Urothelium cell line (cell line): ENCODE data around the gene CFAP46.
"Not testable (repeated sequence)": the region's sequence is repeated elsewhere in the genome, so short reads cannot be mapped to it uniquely, and the experiment has no call there.

Experiments
- DNase-seq: peaks from one replicate; pipeline ENCODE4 v3.0.0; 2011; ENCODE audit warnings: low spot score, mixed read lengths
- FAIRE-seq: peaks from 2 replicates; lab custom pipeline; 2011; peaks lifted over from hg19 to GRCh38; lab: Jason Lieb, UNC

CFAP46 gene

DNA sequence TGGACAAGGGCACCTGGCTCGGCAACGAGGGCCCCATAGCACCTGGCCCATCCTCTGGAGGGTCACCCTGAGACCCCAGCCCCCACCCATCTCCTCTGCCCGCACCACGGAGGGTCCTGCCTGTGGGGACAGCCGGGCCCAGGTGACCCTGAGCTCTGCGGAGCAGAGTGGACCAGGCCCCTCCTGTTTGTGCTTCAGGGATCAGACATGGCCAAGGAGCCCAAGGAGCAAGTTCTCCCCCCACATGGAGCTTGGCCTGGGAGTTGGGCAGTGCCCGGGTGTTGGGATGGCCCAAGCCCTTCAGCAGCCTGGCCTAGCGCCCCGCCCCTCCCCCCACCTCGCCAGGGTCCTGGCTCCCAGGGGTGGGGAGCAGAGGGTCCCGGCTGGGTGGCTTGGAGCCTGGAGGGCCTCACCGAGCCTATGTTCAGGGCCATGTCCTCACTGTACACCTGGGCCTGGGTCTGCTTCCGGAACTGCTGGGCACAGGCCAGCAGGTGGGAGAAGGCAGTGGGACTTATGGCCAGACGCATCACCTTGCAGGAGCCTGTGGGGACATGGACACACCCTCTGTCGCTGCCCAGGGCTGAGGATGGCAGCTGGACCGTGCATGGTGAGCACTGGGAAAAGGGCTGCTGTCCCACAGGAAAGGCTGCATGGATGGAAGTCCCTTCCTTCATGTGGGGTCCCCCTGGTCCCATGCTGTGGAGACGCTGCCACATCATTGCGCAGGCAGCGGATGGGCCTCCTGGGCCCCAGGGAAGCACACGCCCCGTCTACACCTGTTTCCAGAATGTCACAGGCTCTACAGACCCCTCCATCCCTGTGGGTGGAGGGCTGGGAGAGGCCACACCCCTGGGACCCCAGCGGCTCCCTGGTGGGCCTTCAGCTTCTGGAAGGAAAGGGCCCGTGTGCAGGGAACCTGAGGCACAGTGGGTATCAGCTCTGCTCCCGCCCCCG is 107.2 kb downstream of the CFAP46 start:
- DNase-seq (no peak), FAIRE-seq (no peak)

DNA sequence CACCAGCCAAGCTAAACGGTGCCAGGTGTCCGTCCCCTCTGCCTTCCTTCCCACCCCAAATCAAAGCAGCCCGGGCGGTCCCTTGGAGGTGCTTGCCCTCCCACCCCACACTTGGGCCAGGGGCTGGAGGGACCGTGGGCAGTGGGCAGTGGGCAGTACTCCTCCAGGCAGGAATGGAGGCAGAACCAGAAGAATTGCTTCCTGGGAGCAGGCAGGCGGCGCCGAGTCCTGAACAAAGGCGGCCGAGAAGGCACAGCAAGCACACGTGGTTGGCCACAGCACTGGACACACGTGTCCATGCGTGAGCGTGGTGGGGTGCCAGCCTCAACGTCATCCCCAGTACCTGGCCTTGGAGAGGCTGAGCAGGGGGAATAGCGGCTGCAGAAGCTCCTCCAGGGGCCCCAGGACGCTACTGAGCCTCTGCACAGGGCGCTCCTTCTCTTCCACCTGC is 108.0 kb downstream of the CFAP46 start:
- no peak for FAIRE-seq
- DNase-seq, result no peak

DNA sequence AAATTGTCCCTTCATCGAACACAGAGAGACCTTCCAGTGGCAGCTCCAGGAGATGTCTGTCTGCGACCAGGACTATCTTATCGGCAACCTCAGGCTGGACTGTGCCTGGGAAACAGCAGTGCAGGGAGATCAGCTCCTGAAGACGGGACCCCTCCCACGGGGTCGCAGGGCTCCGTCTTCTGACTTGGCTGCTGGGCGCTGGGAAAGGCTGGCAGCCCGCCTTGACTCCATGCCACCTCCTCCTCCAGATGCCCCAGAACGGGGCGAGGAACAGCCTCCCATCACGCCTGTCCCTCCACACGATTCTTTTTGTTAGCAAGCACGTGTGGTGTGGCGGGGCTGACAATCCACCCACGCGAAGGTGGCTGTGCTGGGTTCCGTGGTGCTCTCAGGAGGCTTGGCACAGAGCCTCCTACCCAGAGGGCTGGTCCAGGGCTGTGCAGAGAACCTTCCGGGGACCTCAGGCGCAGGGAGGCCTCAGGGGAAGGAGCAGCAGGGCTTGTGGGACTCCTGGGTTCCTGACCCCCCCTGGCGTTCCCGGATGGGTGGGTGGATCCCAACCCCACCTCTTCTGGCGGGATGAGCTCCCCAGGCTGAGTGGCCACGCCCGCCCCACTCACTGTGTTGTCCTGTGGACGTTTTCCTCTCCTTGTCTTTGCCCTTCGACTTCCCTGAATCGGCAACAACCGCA is 108.8 kb downstream of the CFAP46 start:
- DNase-seq (no peak), FAIRE-seq (no peak)

DNA sequence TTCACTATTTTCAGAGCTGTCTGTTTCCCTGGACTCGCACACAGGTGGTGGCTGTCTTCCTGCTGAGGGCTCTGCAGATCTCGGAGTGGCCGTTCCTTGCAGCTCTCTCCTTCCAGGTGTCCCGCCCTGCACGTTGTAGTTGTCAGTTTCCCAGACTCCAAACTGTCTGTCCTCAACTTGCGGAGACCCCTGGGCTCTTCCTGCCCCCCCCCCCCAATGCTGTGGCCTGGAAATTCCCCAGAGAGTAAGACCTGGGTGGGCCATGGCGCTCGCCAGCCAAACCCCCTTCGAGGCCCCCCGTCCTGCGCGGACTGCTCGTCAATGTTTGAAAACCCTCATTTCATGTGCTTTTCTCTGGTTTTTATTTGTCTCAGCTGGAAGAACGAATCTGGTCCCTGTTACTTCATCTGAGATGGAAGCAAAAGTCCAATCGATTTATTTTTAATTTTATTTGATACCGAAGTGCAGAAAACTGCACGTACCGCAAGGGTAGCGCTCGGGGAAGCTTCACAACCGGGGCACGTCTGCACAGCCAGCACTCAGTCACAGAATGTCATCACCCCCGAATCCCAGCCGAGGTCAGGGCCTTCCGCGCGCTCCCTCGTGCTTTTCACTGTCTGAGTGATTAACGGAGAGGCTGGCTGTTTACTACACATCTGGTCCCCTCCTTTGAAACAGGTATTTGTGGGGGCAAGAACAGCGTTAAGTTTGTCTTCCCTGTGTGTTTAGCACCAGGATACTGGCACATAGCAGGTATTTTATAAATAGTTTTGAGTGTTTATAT is 110.0 kb downstream of the CFAP46 start:
- FAIRE-seq (no peak), DNase-seq (no peak)

DNA sequence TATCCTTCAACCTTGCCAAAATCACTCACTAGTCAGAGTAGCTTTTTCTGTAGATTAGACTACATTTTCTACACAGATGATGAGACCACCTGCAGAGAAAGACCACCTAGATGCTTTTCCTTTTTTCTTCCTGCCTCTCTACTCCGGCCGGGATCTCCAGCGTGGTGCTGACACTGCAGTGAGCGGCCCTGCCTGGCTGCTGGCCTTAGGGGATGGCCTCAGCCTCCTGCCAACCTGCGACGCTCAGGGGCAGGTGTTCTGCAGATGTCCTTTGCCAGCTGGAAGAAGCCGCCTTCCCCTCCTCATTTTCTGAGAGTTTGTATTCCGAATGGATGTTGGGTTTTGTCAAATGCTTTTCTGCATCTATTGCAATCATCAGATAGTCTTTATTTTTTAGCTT is 113.0 kb downstream of the CFAP46 start:
- FAIRE-seq (no peak), DNase-seq (no peak)

DNA sequence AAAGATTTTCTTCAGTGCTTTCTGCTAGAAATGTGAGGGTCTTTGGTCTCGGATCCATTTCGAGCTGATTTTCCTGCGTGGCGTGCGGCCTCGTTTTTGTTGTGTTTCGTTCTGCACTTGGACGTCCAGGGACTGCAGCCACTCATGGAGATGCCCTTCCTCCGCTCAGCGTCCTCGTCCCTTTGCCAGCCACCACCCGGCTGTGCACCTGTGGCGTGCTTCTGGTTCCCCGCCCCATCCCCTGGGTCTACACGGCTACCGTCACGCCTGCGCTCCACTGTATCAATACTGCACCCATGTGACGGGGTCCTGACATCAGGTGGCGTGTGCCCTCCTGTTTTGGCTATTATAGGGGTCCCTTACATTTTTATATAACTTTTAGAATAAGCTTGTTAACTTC is 113.7 kb downstream of the CFAP46 start:
- FAIRE-seq, result no peak

DNA sequence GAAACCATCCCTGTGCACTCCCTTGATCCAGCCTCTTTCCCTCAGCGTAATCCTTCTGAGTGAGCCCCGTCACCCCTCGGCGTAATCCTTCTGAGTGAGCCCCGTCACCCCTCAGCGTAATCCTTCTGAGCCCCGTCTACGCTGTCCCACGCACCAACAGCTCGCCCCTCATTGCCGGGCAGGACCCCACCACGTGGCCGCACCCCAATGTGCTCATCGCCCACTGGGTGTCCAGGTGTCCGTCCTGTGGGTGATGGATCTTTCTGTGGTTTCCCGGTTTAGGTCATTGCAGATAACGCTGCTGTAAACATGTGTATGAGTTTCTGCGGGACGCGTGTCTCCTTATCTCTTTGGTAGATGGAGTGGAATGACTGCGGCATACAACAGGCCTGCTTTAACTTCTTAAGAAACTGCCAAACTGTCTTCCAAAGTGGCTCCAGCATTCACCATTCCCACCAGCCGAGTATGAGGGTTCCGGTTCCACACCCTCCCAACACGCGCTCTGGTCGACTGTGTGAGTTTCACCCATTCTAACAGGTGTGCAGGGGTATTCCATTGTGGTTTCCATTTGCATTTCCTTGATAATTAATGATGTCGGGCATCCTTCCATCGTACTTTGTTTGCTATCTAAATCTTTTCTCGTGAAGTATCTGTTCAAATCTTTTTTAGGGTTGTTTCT is 114.4 kb downstream of the CFAP46 start:
- FAIRE-seq (no peak), DNase-seq (no peak)

More for the DNA sequence above, 113.7 kb downstream of the CFAP46 start:
- no peak for DNase-seq

DNA sequence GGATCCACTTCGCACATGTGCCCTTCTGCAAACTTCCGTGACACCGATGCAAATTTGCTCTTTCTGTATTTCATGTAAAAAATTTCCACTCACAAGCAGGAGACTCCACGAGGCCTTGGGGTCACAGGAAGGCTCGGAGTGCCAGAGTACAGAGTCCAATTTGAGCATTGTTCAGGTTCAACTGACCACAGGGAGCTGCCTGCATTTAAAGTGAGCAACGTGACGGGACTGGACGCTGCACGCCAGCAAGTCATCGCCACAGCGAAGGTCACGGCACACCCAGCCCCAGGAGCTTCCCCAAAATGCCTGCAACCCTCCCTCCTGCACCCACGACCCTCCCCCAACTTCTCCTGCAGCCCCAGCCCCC is 115.0 kb downstream of the CFAP46 start:
- no peak for DNase-seq

DNA sequence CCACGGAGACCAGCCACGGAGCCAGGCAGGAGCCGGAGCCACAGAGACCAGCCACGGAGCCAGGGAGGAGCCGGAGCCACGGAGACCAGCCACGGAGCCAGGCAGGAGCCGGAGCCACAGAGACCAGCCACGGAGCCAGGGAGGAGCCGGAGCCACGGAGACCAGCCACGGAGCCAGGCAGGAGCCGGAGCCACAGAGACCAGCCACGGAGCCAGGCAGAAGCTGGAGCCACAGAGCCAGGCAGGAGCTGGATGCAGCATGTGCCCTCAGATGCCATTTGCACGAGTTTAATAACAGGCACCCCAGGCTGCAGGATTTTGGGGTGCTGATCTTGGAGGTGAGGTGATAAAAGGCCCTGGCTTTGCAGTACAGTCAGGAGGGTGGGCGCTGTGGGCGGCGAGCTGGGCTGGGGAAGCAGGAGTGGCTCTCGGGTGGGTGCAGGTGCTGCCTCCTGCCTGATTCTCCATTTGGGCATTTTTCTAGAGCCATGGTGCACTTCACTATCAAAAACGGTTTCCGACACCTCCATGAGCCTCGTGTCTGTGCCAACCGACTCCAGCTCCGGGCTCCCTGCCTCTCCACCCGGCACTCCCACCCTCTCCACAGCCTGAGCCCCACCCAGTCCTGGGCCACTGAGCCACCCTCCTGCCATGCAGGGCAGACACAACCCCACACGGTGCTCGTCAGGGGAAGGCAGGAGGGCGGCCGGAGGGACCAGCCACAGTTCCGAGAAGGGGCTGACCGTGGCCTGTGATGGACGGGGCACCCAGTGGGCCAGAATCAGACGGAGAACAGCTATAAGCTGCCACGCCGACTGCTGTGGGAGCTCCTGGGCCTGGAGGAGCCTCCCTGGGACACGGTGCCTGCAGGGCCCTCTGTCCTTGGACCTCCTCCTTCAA is 115.6 kb downstream of the CFAP46 start:
- FAIRE-seq (no peak), DNase-seq (no peak)

More for the DNA sequence above, 115.0 kb downstream of the CFAP46 start:
- FAIRE-seq, result no peak

DNA sequence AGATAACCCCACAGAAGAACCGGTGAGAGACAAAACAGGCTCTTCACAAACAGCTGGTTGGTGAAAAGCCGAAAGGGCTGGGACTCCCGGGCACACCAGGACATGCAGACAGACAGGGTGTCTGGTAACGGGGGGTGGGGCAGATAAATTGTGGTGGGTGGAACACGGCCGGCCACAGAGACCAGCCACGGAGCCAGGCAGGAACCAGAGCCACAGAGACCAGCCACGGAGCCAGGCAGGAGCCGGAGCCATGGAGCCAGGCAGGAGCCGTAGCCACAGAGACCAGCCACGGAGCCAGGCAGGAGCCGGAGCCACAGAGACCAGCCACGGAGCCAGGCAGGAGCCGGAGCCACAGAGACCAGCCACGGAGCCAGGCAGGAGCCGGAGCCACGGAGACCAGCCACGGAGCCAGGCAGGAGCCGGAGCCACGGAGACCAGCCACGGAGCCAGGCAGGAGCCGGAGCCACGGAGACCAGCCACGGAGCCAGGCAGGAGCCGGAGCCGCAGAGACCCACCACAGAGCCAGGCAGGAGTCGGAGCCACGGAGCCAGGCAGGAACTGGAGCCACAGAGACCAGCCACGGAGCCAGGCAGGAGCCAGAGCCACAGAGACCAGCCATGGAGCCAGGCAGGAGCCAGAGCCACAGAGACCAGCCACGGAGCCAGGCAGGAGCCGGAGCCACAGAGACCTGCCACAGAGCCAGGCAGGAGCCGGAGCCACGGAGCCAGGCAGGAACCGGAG is 116.4 kb downstream of the CFAP46 start:
- FAIRE-seq, result not testable (repeated sequence)

DNA sequence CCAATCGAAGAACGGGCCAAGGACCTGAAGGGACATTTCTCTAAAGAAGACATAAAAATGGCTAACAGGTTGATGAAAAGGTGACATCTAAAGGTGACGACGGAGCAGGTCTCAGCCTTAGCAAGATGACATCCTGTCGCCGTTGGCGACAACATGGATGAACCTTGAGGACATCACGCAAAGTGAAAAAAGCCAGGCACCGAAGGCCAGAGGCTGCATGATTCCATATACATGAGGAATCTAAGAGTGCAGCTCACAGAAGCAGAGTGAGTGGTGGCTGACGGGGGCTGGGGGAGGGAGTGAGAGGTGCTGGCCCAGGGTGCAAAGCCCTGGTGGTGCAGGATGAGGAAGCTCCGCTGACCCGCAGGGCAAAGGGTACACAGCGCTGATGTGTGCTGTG is 122.3 kb downstream of the CFAP46 start:
- DNase-seq (no peak), FAIRE-seq (no peak)

More for the DNA sequence above, 116.4 kb downstream of the CFAP46 start:
- not testable (repeated sequence) for DNase-seq

DNA sequence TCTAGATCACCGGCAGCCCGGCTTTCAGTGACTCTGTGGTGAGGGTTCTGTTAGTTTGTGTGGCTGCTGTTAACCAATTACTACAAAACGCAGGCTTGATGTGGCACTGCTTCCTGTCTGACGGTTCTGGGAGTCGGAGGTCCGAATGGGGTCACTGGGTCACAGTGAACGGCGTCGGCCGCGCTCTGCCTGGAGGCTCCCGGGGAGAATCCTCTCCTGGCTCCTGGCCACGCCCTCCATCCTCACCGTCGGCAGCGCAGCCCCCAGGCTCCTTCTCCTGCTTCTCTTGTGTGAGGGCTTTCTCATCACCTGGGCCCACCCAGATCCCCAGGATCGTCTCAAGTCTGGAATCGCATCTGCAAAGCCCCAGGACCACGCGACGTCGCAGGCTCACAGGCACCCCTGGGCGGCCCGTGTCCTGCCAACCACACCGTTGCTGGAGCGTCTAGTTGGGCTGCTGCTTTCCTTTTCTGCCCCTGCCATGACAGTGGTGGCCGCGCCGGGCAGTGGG is 124.6 kb downstream of the CFAP46 start:
- no peak for DNase-seq
- no peak for FAIRE-seq

DNA sequence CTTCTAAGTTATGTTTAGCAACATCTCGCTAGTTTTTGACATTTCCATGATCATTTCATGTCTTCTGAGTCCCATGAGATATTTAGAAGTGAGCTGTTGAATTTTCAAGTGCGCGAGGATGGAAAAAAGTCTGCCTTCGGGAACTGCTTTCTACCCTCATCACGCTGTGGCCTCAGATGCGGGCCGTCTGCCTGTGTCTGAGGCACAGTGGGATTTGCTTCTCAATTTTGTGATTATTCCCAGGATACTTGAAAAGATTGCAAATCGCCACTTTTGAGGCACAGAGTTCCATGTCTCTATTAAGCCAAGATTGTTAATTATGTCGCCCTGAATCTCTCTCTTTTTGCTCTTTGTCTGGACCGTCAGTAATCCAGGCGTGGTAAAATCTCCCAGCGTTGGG is 125.7 kb downstream of the CFAP46 start:
- FAIRE-seq, result no peak
- no peak for DNase-seq

DNA sequence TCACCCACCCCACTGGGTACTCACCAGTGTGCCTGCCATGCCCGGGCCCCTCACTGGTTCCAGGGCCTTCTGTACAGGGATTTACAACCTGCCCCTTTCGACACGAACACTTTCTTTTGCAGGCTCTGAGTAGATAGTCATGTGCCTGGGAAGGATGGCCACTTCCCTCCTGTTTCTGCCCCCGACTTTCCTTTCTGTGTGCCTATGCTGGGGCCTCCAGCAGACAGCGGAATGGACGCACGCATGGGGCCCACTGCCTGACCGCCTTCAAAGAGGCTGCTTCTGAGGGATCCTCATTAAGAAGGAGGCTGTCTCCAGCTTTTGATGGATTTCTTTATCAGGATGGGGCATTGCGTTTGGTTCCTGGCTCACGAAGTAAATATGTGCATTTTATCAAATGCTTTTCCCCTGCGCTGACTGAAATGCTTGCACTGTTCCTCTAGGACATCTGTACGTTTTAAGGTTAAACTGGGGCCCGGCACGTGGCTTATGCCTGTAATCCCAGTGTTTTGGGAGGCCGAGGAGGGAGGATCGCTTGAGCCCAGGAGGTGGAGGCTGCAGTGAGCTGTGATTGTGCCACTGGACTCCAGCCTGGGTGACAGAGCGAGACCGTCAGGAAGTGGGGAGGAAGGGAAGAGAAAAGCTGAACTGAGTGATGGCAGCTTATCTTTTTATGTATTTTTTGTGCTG is 127.1 kb downstream of the CFAP46 start:
- FAIRE-seq, result no peak
- no peak for DNase-seq

DNA sequence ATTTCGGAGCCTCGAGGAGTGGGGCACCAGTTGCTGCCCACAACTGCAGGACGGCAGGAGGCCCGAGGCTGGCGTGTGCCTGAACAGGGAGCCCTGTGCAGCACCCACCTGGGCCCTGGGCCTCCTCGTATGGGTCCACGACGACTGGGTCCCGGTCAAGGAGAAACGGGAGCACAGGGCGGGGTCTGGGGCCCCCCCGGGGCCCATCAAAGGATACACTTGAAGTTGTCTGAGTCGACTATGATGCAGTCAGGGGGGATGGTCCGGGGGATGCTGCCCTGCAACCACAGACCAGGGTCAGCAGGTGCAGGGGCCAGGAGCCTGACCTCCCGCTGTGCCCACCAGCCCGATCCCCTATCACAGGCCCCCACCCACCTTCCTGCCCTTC is 127.9 kb downstream of the CFAP46 start:
- FAIRE-seq, result no peak
- DNase-seq, result no peak

DNA sequence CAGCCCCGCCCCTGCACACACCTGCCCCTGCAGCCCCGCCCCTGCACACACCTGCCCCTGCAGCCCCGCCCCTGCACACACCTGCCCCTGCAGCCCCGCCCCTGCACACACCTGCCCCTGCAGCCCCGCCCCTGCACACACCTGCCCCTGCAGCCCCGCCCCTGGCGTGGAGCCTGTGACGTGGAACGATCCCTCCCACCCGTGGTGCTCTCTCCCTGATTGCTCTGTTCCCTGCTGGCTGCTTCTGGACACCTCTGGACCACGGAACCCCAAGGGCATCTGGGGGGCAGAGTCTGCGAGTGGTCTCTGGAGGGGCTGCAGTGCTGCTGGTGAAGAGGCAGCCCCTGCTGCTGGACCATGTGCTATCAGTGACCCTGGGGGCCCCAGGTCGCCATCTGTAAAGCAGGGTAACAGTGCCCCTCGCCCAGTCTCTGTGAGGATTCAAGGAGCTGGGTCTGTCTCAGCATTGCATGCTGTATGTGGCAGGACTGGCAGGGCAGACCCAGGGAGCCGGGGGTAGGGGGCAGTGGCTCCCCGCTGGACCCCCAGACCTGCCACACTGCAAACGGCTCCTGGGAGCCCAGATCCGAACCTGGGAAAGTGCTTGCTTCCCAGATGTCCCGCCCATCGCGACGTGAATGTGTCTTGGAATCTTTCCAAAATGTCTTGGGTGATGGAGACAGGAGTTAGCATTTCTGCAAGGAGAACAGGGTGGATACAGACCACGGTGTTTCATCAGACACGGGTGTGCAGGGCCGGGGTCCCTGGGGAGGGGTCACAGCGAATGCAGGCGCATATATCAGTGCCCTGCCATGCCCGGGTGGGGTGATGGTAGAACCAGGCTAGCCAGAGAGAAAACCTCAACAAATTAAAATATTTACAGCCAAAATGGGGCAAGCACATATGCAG is 128.6 kb downstream of the CFAP46 start:
- FAIRE-seq, result no peak
- DNase-seq, result no peak

DNA sequence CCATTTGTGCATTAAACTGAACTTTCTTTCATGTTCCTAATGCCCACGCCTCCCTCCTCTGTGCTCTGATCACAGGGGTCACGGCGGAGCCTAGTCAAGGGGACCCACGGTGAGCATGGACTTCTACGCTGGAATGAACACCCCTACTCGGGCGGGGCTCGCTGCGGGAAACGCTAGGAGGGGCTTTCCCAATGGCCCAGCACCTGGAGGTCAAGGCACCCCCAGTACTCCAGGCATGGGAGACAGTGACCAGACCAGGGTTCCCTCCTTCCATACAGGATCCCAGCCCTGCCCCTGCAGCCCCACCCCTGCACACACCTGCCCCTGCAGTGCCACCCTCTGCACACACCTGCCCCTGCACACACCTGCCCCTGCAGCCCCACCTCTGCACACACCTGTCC is 129.4 kb downstream of the CFAP46 start:
- FAIRE-seq, result no peak
- DNase-seq, result no peak
